ENCODE measurements around the gene LDLRAD4. TPM values are rescaled to one million over a fixed set of nuclear protein-coding genes. Genes with fewer than 3 reads are reported as not detected.

Gene LDLRAD4
- total RNA-seq, 1 experiment from 2014 or later: 1.7 TPM

DNA sequence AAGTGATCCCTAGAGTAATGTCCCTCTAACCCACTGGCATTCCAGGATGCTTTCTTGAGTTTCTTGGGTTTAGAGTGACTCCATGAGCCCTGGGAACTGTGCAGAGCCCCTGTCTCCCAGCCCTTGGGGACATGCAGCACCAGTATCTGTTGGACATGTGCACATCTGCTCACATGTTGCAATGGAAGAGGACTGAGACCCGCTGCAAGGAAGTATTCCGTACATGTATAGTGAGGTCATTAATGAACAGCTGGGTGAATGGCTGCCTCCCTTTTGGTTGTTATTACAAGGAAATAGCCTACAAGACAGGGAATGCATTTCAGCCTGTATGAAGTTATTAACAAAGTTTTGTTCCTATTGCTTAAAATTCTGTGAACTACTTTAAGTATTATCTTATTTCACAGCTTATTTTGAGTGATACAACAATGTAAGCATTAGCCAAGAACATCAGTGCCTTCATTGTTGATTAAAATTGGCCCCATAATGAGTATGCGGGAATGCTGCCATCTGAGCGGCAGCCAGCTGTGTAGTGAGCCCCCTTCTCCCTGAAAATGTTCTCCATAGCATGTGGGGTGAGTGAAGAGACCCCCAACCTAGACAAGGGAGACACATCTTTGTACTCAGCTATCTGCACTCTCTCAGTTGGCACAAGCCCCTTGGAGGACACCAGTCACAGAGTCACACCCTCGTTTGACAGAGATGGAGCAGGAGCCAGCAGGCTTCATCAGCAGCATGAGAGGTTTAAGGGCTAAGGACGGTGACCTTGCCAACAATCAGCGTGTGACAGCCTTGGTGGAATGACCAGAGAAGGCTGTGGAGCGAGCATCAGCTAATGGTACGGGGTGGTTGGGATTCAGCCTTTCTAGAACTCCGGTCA lies 420.4 kb downstream of the LDLRAD4 start:
- Histone ChIP-seq H3K4me2 (no peak overlapping the region), H3K4me1 (replicated peaks; ENCODE audit: insufficient read depth) (no peaks in the 10 kb centered on the region), H4K20me1 (ENCODE audit: insufficient read depth) (no peaks in the 10 kb centered on the region), H2AFZ (no peak overlapping the region), H3K4me3 (no peak overlapping the region), H3K27me3 (ENCODE audit: insufficient read depth, low read depth) (peaks cover 54% of the 10 kb centered on the region), H3K9me2 (ENCODE audit: insufficient read depth) (no peaks in the 10 kb centered on the region), H3K27ac (no peak overlapping the region), H3K36me3 (ENCODE audit: low read depth) (no peaks in the 10 kb centered on the region), H3K79me2 (ENCODE audit: low read depth) (no peaks in the 10 kb centered on the region), H3F3A (ENCODE audit: insufficient read depth, low read depth) (no peaks in the 10 kb centered on the region), H3K9me3 (ENCODE audit: insufficient read depth, low read depth) (no peaks in the 10 kb centered on the region)
- ChIA-PET CTCF (no interaction called here), POLR2A (ENCODE audit: unreplicated experiment) (no interaction called here)
- no TSS peak for BruUV-seq (replicated peaks)
- intact Hi-C loops (cut with micrococcal nuclease; ENCODE audit: unreplicated experiment): loop anchor here (10.0 kb wide), 1 partner anchor 474 kb away; no protein-coding TSS in a partner anchor
- TF ChIP-seq, protein P1, sequence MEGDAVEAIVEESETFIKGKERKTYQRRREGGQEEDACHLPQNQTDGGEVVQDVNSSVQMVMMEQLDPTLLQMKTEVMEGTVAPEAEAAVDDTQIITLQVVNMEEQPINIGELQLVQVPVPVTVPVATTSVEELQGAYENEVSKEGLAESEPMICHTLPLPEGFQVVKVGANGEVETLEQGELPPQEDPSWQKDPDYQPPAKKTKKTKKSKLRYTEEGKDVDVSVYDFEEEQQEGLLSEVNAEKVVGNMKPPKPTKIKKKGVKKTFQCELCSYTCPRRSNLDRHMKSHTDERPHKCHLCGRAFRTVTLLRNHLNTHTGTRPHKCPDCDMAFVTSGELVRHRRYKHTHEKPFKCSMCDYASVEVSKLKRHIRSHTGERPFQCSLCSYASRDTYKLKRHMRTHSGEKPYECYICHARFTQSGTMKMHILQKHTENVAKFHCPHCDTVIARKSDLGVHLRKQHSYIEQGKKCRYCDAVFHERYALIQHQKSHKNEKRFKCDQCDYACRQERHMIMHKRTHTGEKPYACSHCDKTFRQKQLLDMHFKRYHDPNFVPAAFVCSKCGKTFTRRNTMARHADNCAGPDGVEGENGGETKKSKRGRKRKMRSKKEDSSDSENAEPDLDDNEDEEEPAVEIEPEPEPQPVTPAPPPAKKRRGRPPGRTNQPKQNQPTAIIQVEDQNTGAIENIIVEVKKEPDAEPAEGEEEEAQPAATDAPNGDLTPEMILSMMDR (conservative IDR thresholded peaks at IDR 0.05): no peak
- no peak for TF ChIP-seq EZH2 (IDR thresholded peaks at IDR 0.05; ENCODE audit: low read depth)
- DNase-seq: no peak

DNA sequence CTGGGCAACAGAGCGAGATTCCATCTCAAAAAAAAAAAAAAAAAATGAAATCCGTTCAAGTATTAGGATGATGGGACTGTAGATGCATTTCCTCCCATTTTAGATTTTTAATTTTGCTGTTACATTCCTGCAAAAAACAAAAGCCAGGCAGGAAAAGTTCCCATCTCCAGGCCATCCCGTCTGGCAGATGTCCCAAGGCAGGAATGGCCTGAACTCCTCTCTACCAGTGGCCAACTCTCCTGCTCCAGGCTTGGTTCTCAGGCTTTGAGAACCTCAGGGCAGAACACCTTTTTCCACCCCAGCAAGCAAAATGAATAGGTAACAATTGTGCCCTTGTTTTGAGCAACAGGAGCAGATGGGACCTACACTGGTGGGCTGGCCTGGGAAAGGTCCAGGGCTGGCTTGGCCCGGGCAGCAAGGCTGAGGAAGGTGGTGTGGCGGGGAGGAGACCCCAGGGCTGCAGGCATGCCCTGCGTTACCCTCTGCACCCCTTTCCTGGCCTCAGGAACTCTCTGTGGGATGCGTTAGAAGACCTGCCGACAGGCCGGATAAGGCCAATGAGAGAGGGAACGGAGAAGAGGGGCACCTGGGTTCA lies 421.8 kb downstream of the LDLRAD4 start:
- intact Hi-C loops (cut with micrococcal nuclease; ENCODE audit: unreplicated experiment): no loop called here
- Histone ChIP-seq H3F3A (ENCODE audit: insufficient read depth, low read depth) (no peaks in the 10 kb centered on the region), H2AFZ (no peak overlapping the region), H3K36me3 (ENCODE audit: low read depth) (no peaks in the 10 kb centered on the region), H3K27me3 (ENCODE audit: insufficient read depth, low read depth) (peaks cover 40% of the 10 kb centered on the region), H3K79me2 (ENCODE audit: low read depth) (no peaks in the 10 kb centered on the region), H3K4me3 (no peak overlapping the region), H4K20me1 (ENCODE audit: insufficient read depth) (no peaks in the 10 kb centered on the region), H3K27ac (no peak overlapping the region), H3K9me3 (ENCODE audit: insufficient read depth, low read depth) (no peaks in the 10 kb centered on the region), H3K4me1 (replicated peaks; ENCODE audit: insufficient read depth) (no peaks in the 10 kb centered on the region), H3K9me2 (ENCODE audit: insufficient read depth) (no peaks in the 10 kb centered on the region), H3K4me2 (no peak overlapping the region)
- TF ChIP-seq, protein P1 (conservative IDR thresholded peaks at IDR 0.05): no peak
- TF ChIP-seq EZH2 (IDR thresholded peaks at IDR 0.05; ENCODE audit: low read depth): no peak
- BruUV-seq (replicated peaks): no TSS peak
- ChIA-PET CTCF (no interaction called here), POLR2A (ENCODE audit: unreplicated experiment) (no interaction called here)
- DNase-seq: no peak

DNA sequence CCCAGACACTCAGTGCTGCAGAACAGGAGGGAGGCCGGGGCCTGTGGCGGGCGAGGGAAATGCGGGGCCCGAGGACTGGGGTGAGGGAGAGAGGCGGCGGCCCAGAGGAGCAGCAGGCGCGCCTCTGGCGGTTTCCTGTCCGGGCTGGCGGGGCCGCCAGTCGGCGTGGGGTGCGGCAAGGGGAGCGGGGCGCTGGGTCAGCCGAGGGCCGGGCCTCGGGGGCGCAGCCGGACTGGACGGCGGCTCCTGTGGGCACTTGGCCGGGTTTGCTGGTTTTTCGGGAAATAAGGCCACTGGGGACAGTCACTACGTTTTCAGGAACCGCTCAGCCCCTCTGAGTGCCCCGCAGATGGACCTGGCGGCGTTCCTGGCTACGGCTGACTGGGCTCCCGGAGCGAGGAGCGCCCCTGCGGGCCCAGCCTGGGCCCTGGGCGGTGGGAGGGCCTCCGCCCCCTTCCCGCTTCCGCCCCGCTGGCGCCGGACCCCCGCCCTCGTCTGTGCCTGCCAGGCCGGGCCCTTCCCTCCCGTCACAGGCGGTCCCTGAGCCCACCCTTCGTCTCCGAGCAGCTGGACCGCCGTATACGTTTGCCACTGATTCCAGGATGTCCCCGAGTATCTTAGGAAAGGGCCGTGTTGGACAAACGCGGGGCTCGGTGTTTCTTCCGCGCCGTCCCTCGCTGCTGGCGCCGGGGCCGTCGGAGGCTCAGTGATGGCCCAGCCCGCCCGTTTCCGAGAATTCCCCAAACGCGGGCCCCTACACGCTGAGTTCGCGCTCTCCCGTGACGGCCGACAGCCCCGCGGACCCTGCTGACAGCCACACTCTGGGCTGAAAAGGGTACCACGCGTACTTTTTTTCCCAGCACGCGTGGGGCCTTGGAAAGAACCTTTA lies 423.2 kb downstream of the LDLRAD4 start:
- no peak for DNase-seq
- H3K4me1 ChIP-seq (replicated peaks; ENCODE audit: insufficient read depth): no peaks in the 10 kb centered on the region
- POLR2A ChIA-PET (ENCODE audit: unreplicated experiment): no interaction called here
- H3K9me2 ChIP-seq (ENCODE audit: insufficient read depth): no peaks in the 10 kb centered on the region
- no peak overlapping the region for H3K4me2 ChIP-seq
- H3K36me3 ChIP-seq (ENCODE audit: low read depth): no peaks in the 10 kb centered on the region
- CTCF ChIA-PET: no interaction called here
- TF ChIP-seq, protein P1 (conservative IDR thresholded peaks at IDR 0.05): no peak
- TF ChIP-seq EZH2 (IDR thresholded peaks at IDR 0.05; ENCODE audit: low read depth): no peak
- no peaks in the 10 kb centered on the region for H4K20me1 ChIP-seq (ENCODE audit: insufficient read depth)
- H2AFZ ChIP-seq: no peak overlapping the region
- H3K9me3 ChIP-seq (ENCODE audit: insufficient read depth, low read depth): no peaks in the 10 kb centered on the region
- no peaks in the 10 kb centered on the region for H3K79me2 ChIP-seq (ENCODE audit: low read depth)
- no peaks in the 10 kb centered on the region for H3F3A ChIP-seq (ENCODE audit: insufficient read depth, low read depth)
- H3K27me3 ChIP-seq (ENCODE audit: insufficient read depth, low read depth): peaks cover 26% of the 10 kb centered on the region
- no peak overlapping the region for H3K27ac ChIP-seq
- no TSS peak for BruUV-seq (replicated peaks)
- no peak overlapping the region for H3K4me3 ChIP-seq
- intact Hi-C loops (cut with micrococcal nuclease; ENCODE audit: unreplicated experiment): no loop called here

Measured in PC-9 (cell line).